Left ventricle myocardium inferior (tissue), 1 donor: ENCODE measurements around the gene PCARE. TPM values are rescaled to one million over a fixed set of nuclear protein-coding genes. Genes with fewer than 3 reads are reported as not detected.

Experiments
- DNase-seq: peaks from one replicate; pipeline ENCODE4 v3.0.0-alpha.2; 2020
- H3K27ac ChIP-seq: fragments of 200-600 bp; replicated peaks from 2 replicates; pipeline ENCODE4 v1.8.0; 2021
- H3K27me3 ChIP-seq: fragments of 200-600 bp; 2 replicates; pipeline ENCODE4 v1.8.0; 2021; ENCODE audit warnings: low read depth
- H3K36me3 ChIP-seq: fragments of 200-600 bp; 2 replicates; pipeline ENCODE4 v1.8.0; 2021
- H3K4me1 ChIP-seq: fragments of 200-600 bp; 2 replicates; pipeline ENCODE4 v1.8.0; 2021
- H3K4me3 ChIP-seq: fragments of 200-600 bp; 2 replicates; pipeline ENCODE4 v1.8.0; 2021; ENCODE audit warnings: mild to moderate bottlenecking, moderate library complexity
- H3K9me3 ChIP-seq: fragments of 200-600 bp; replicated peaks from 2 replicates; pipeline ENCODE4 v1.8.0; 2021
- intact Hi-C: fragments of 100-400 bp; cut with micrococcal nuclease; formaldehyde crosslinking; loops from one replicate; pipeline ENCODE4 v1.11.0; 2022
- long read RNA-seq: library from polyadenylated mRNA; unstranded; transcript quantifications from one replicate; pipeline ENCODE4 v2.0.0, GENCODE V29; 2021
- total RNA-seq: library from RNA; stranded (reverse); fragmentation: NEBNext Ultra II Directional; extraction: Animal tissue kit (Norgen Biotek cat#: 25700); gene quantifications from one replicate; pipeline ENCODE4 v1.2.1, GENCODE V29; 2021
- TF ChIP-seq, protein P1 (sequence below): fragments of 200-600 bp; IDR thresholded peaks from 2 replicates; pipeline ENCODE4 v1.8.0; 2021; ENCODE audit warnings: antibody characterized with exemption, mild to moderate bottlenecking, borderline replicate concordance
- donor health status: DM: no; HTN: yes; CAD: no; lungs with severe emphysema.

The PCARE gene
- total RNA-seq = 0.74 TPM
- long read RNA-seq, partial matches to known transcripts = 0 of 1 reads
- long read RNA-seq, other reads (novel, unspliced or antisense) = 1 of 1 reads

GRCh38 chr2:29074411-29074810 lies at the start of gene PCARE:
Gene PCARE, minus strand, starts transcription at chr2:29074523. Its CDS starts 262 bp downstream, at chr2:29074261.
- no peak within 1 kb of the TSS for H3K4me3 ChIP-seq
- peak within 1 kb of the TSS; percentile 62 for H3K27ac ChIP-seq
- intact Hi-C loops = no loop called here
- H3K4me1 ChIP-seq = peaks cover 32% of the 10 kb centered on the region
- no peak for DNase-seq
- H3K36me3 ChIP-seq = no peaks in the 10 kb centered on the region
- TF ChIP-seq, protein P1, sequence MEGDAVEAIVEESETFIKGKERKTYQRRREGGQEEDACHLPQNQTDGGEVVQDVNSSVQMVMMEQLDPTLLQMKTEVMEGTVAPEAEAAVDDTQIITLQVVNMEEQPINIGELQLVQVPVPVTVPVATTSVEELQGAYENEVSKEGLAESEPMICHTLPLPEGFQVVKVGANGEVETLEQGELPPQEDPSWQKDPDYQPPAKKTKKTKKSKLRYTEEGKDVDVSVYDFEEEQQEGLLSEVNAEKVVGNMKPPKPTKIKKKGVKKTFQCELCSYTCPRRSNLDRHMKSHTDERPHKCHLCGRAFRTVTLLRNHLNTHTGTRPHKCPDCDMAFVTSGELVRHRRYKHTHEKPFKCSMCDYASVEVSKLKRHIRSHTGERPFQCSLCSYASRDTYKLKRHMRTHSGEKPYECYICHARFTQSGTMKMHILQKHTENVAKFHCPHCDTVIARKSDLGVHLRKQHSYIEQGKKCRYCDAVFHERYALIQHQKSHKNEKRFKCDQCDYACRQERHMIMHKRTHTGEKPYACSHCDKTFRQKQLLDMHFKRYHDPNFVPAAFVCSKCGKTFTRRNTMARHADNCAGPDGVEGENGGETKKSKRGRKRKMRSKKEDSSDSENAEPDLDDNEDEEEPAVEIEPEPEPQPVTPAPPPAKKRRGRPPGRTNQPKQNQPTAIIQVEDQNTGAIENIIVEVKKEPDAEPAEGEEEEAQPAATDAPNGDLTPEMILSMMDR = no peak
- peaks cover 6% of the 10 kb centered on the region for H3K27me3 ChIP-seq
- peaks cover 13% of the 10 kb centered on the region for H3K9me3 ChIP-seq

- Histone ChIP-seq H3K4me3 (no peak overlapping the region), H3K9me3 (peaks cover 12% of the 10 kb centered on the region), H3K27me3 (no peaks in the 10 kb centered on the region), H3K4me1 (peaks cover 17% of the 10 kb centered on the region), H3K36me3 (peaks cover 32% of the 10 kb centered on the region), H3K27ac (no peak overlapping the region)
- no peak for DNase-seq
- intact Hi-C loops = no loop called here
- TF ChIP-seq, protein P1 = no peak
These were observed 49.5 kb upstream of the PCARE start for GRCh38 chr2:29123617-29124349.

GRCh38 chr2:29120846-29121245 lies 46.5 kb upstream of the PCARE start:
- H3K27me3 ChIP-seq = no peaks in the 10 kb centered on the region
- H3K36me3 ChIP-seq = peaks cover 32% of the 10 kb centered on the region
- intact Hi-C loops = no loop called here
- no peak overlapping the region for H3K4me3 ChIP-seq
- no peak for DNase-seq
- H3K4me1 ChIP-seq = peaks cover 37% of the 10 kb centered on the region
- H3K27ac ChIP-seq = no peak overlapping the region
- peaks cover 12% of the 10 kb centered on the region for H3K9me3 ChIP-seq
- TF ChIP-seq, protein P1 = no peak

- Histone ChIP-seq H3K27me3 (no peaks in the 10 kb centered on the region), H3K36me3 (peaks cover 20% of the 10 kb centered on the region), H3K4me1 (peaks cover 49% of the 10 kb centered on the region), H3K27ac (no peak overlapping the region), H3K4me3 (no peak overlapping the region), H3K9me3 (peaks cover 6% of the 10 kb centered on the region)
- TF ChIP-seq, protein P1 = no peak
- no peak for DNase-seq
- intact Hi-C loops = no loop called here
These were observed 44.9 kb upstream of the PCARE start for GRCh38 chr2:29119211-29119610.

DNA sequence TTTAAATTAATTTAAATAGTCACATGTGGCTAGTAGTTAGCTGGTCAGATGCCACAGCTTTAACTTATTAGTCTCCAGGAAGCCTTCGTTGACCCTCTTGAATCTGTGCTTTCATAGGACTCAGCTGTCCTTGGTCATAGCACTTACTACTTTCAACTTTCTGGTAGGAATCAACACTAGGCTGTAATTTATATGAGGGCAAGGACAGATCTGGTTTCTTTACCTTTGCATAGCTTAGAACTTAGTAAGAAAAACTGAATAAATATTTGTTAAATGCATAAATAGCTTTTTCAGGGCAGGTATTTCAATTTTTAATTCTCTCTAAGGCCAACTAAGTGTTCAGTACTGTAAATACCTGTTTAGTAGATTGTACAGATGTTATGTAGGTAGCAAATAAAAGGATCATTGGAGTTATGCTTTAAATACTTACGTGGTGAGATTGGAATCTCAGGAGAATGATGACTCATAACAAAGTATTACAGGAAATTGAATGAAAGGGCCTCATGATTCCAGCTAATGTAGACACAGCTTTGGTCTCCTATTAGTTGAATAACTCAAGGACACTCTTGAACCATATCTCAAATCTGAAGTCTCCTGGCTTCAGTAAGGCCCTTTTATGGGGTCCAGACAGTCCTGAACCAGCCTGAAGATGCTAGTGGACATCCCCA lies 43.4 kb upstream of the PCARE start:
- Histone ChIP-seq H3K9me3 (no peaks in the 10 kb centered on the region), H3K27me3 (no peaks in the 10 kb centered on the region), H3K4me1 (peaks cover 58% of the 10 kb centered on the region), H3K36me3 (peaks cover 6% of the 10 kb centered on the region), H3K27ac (no peak overlapping the region), H3K4me3 (no peak overlapping the region)
- intact Hi-C loops = no loop called here
- DNase-seq = no peak
- TF ChIP-seq, protein P1 = no peak
